Skeletal muscle cell (primary cell): Measurements from ENCODE around the gene CLOCK.

Experiments
- DNase-seq: peaks from one replicate; pipeline ENCODE4 v3.0.0-alpha.2; 2010; ENCODE audit warnings: low read depth
- H3K4me3 ChIP-seq: 2 replicates; pipeline ENCODE4 v1.5.1; 2011; ENCODE audit warnings: low read depth, mild to moderate bottlenecking, control low read depth, low read length, moderate library complexity

The CLOCK gene

GRCh38 chr4:55545641-55546505 lies 836 bp downstream of the CLOCK start:
- DNase-seq, result peak; percentile 15
- H3K4me3 ChIP-seq, result peak overlapping the region; percentile 87

GRCh38 chr4:55545151-55545550 lies 1.6 kb downstream of the CLOCK start:
- peak overlapping the region; percentile 87 for H3K4me3 ChIP-seq
- no peak for DNase-seq

DNA sequence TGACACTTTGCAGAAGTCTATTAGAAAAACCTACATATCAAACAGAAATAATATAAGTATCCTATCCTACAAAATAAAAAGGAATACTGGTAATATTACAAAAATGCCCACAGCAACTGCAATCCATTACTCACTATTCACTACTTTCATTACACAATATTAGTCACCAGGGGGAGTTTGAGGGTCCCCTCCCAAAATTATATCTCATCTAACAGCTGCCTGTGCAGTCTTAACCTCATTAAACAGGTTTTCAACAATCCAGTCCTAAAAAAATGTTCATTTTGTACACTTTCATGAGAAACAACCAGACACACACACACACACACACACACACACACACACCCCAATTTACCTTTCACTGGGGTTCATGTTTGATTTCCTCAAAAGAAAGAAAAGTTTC lies 2.9 kb downstream of the CLOCK start:
- DNase-seq, result no peak
- H3K4me3 ChIP-seq, result no peak overlapping the region

DNA sequence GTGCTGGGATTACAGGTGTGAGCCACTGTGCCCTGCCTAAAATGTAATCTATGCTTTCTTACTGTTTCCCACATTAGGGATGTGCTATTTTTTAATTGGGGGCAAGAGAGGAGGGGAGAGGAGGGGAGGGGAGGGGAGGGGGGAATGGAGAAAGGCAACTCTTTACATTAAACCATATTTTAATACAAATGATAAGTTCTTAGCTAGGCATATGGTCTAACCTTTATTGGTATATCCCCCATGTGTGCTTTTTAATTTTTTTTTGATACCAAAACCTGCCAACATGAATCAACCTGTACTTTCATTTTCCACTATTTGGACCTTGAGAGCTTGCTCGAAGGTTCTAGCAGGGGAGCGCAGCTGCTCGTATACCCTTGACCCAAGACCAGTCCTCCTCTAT lies 6.4 kb downstream of the CLOCK start:
- DNase-seq, result no peak
- H3K4me3 ChIP-seq, result no peak overlapping the region

DNA sequence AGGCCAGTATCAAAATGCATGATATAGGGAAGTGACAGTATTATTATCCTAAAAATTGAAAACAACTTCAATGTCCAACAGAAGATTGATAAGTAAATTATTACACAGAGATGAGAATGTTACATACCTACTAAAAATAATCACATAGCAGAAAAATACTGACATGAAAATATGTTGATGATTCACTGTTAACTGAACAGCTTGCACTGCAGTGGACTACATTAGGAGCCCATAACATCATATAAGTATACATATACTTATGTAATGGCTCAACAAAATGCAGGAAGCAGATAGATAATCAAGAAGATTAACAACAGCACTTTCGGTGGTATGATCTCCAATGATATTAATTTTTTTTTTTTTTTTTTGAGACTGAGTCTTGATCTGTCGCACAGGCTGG lies 7.1 kb downstream of the CLOCK start:
- no peak for DNase-seq

GRCh38 chr4:55538531-55538930 lies 8.2 kb downstream of the CLOCK start:
- DNase-seq, result no peak

More for the DNA sequence above, 7.1 kb downstream of the CLOCK start:
- no peak overlapping the region for H3K4me3 ChIP-seq

DNA sequence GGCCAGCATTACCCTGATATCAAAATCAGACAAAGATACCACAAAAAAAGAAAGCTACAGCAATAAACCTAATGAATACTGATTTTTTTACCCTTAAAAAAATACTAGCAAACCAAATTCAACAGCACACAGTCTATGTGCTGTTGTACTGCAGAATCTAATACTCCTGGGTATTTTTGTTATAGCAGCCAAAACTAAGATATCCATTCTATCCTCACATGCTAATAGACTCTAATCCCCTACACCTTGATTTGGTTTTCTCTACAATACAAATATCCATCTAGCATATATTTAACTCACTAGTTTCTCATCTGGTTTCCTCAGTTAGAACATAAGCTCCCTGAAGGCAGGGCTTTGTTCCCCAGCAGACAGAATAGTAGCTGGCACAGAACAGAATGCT lies 12.4 kb downstream of the CLOCK start:
- H3K4me3 ChIP-seq, result no peak overlapping the region
- DNase-seq, result no peak

More at GRCh38 chr4:55538531-55538930, 8.2 kb downstream of the CLOCK start:
- H3K4me3 ChIP-seq, result no peak overlapping the region

DNA sequence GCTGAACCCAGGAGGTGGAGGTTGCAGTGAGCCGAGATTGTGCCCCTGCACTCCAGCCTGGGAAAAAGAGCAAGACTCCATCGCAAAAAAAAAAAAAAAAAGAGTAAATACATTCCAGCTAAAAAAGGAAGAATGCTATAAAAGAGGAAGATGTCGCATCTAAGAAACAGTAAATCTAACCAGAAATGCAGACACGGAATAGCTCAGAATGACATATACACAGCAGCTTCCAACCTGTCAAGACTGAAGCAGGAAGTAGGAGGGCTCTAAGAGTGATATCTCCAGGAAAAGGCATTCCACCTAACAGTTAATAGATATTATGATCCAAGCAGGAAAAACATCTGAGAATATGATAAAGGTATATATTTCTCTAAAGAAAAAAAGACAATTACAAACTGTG lies 16.0 kb downstream of the CLOCK start:
- DNase-seq, result no peak

DNA sequence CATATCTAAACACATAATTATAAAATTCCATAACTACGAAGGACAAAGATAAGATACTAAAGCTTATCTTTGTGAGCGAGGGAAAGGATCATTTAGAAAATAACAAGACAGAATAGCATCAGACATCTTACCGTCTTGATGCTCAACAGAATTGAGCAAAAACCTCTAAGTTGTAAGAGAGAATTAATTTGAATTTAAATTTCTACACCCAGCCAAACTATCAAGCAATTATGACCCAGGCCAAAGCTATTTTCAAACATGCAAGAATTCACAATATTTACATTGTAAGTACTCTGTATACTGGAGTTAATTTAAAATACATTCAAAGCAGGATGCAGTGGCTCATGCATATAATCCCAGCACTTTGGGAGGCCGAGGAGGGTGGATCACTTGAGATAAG lies 16.5 kb downstream of the CLOCK start:
- DNase-seq, result no peak
- no peak overlapping the region for H3K4me3 ChIP-seq

More for the DNA sequence above, 16.0 kb downstream of the CLOCK start:
- H3K4me3 ChIP-seq, result no peak overlapping the region

GRCh38 chr4:55528491-55528890 lies 18.2 kb downstream of the CLOCK start:
- no peak for DNase-seq

DNA sequence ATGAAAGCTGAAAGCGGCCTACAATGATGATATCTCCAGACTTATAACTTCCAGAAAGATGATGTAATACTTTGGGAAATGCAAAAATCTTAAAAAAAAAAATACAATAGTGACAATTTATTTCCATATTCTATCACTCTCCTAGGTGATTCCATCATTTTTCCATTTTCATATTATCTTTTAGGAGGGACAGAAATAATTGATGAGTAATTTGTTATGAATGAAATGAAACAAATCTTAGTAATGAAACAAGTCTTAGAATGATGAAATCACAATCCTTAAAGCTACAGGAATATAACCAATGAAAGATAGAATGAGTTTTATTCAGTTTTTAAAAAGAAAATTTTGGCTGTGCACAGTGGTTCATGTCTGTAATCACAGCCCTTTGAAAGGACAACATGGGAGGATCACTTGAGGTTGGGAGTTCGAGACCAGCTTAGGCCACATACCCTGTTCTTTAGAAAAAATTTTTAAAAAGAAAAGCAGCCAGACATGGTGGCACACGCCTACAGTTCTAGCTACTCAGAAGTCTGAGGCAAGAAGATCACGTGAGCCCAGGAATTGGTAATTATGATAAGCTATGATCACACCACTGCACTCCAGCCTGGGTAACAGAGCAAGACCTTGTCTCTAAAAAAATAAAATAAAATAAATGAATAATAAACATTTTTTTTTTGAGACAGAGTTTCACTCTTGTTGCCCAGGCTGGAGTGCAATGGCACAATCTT lies 21.7 kb downstream of the CLOCK start:
- no peak overlapping the region for H3K4me3 ChIP-seq
- no peak for DNase-seq

More at GRCh38 chr4:55528491-55528890, 18.2 kb downstream of the CLOCK start:
- no peak overlapping the region for H3K4me3 ChIP-seq

DNA sequence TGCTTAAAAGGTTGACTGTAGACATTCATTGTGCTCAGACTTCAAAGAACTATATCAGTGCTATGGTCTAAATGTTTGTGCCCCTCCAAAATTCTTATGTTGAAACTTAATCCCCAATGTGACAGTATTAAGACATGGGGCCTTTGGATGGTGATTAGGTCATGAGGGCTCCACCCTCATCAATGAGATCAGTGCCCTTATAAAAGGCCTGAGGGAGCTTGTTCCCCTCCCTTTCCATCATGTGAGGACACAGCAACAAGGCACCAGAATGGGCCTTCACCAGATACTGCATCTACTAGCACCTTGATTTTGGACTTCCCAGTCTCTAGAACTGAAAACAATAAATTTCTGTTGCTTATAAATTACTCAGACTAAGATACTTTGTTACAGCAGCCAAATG lies 28.3 kb downstream of the CLOCK start:
- no peak overlapping the region for H3K4me3 ChIP-seq
- DNase-seq, result no peak

- no peak overlapping the region for H3K4me3 ChIP-seq
- DNase-seq, result no peak
These were observed 29.0 kb downstream of the CLOCK start for GRCh38 chr4:55517526-55518229.

DNA sequence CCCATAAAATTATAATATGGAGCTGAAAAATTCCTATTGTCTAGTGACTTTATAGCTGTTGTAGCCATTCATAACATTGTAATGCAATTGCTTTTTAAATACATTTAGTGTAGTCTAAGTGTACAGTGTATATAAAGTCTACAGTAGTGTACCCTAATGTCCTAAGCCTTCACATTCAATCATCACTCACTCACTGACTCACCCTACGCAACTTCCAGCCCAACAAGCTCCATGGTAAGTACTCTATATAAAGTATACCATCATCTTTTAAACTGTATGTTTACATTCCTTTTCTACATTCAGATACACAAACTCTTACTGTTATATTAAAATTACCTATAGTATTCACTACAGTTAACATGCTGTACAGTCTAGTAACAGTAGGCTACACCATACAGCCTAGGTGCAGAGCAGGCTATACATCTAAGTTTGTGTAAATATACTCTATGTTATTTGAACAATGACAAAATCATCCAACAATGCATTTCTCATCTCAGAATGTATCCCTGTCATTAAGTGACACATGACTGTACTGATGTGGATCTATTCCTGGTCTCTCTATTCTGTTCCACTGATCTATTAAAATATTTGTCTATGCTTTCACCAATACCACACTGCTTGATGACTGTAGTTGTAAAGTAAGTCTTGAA lies 33.7 kb downstream of the CLOCK start:
- DNase-seq, result no peak
- H3K4me3 ChIP-seq, result no peak overlapping the region

DNA sequence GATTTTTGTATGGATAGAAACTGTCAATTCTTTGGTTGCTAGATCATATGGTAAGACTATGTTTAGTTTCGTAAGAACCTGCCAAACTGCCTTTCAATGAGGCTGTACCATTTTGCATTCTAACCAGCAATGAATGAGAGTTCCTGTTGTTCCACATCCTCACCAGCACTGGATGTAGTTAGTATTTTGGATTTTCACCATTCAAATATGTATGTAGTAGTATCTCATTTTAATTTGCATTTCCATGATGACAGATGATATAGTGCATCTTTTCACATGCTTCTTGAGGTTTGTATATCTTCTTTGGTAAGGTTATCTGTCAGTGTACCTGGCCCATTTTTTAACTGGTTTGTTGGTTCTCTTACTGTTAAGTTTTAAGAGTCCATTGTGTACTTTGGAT lies 34.6 kb downstream of the CLOCK start:
- DNase-seq, result no peak
- H3K4me3 ChIP-seq, result no peak overlapping the region

DNA sequence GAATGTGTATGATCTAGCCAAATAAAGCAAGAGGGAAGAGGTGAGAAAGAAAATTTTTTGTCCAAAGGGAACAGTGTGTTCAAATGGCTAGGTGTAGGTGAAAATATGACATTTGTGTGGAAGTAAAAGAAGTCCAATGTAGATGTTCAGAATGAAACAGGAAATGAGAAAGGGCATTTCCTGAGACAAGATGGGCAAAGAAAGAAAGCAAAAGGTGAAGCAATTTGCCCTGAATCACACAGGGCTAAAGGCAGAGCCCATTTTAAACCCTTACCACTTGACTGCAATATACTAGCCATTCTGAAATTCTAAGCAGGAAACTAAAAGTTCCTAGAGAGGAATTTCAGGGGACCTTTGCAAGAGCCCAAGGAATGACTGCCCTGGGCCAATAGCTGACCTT lies 36.0 kb downstream of the CLOCK start:
- no peak overlapping the region for H3K4me3 ChIP-seq
- no peak for DNase-seq

GRCh38 chr4:55509266-55509665 lies 37.4 kb downstream of the CLOCK start:
- DNase-seq, result no peak

GRCh38 chr4:55507612-55508011 lies 39.1 kb downstream of the CLOCK start:
- DNase-seq, result no peak
- H3K4me3 ChIP-seq, result no peak overlapping the region

More at GRCh38 chr4:55509266-55509665, 37.4 kb downstream of the CLOCK start:
- no peak overlapping the region for H3K4me3 ChIP-seq

GRCh38 chr4:55503169-55503568 lies 43.5 kb downstream of the CLOCK start:
- DNase-seq, result peak; percentile 39

DNA sequence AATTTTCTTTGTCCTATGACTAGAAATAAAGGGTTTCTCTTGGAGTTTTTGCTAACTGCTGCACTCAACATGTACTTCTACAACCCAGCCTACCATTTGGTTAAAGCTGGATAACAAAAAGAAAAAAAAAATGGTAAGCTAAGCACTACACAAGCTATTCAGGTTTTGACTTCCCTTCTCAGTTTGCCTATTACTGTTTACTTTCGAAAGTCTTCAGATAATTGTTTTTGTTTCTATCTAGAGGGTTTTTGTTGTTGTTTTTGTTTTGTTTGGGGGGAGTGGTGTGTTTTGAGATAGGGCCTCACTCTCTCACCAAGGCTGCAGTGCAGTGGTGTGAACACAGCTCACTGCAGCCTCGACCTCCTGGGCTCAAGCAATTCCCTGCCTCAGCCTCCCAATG lies 46.6 kb downstream of the CLOCK start:
- no peak for DNase-seq
- no peak overlapping the region for H3K4me3 ChIP-seq

More at GRCh38 chr4:55503169-55503568, 43.5 kb downstream of the CLOCK start:
- no peak overlapping the region for H3K4me3 ChIP-seq
